OCI-LY1 (cell line): ENCODE measurements around the gene ADGRA3.

Source experiments
- CTCF ChIP-seq: fragments of 200-600 bp; sonication (generic), shearing (Covaris generic); IDR thresholded peaks from 2 replicates; pipeline ENCODE4 v1.5.1; 2017; ENCODE audit warnings: mild to moderate bottlenecking, antibody characterized with exemption, low read length, moderate library complexity, mixed read lengths
- EZH2 ChIP-seq: fragments of 200-600 bp; sonication (generic), shearing (Covaris generic); IDR thresholded peaks from 2 replicates; pipeline ENCODE4 v1.8.0; 2017; ENCODE audit warnings: borderline replicate concordance, mixed run types, mild to moderate bottlenecking, antibody characterized with exemption, low read length, moderate library complexity, mixed read lengths

GRCh38 chr4:22385611-22386011, 130.3 kb downstream of the ADGRA3 start:
- no peak for TF ChIP-seq CTCF
- no peak for TF ChIP-seq EZH2
